Stimulated activated CD8-positive, alpha-beta memory T cell treated with anti-CD3 and anti-CD28 coated beads, Interleukin-7, amount 100 ng/mL, for 48 hours (primary cell): Measurements from ENCODE around the gene PAQR5.
"Not testable (repeated sequence)": the region's sequence is repeated elsewhere in the genome, so short reads cannot be mapped to it uniquely, and the experiment has no call there.

ENCODE experiments used
- DNase-seq, 2 donors: peaks; one replicate each; pipeline ENCODE4 v3.0.0-alpha.2; 2020; ENCODE audit warnings: low read depth in 1 of 2; ENCODE audit errors: extremely low read depth in 1 of 2

PAQR5 gene

GRCh38 chr15:69314736-69315135, 16.0 kb downstream of the PAQR5 start:
- DNase-seq, result no peak

- DNase-seq, result no peak
Observed at GRCh38 chr15:69315402-69316110, 16.8 kb downstream of the PAQR5 start.

GRCh38 chr15:69316291-69316690, 17.6 kb downstream of the PAQR5 start:
- DNase-seq, result no peak

GRCh38 chr15:69317392-69317841, 18.7 kb downstream of the PAQR5 start:
- no peak for DNase-seq

- DNase-seq, result no peak
Observed at GRCh38 chr15:69318033-69318432, 19.3 kb downstream of the PAQR5 start.

GRCh38 chr15:69319384-69320375, 21.0 kb downstream of the PAQR5 start:
- no peak for DNase-seq

GRCh38 chr15:69320977-69321554, 22.4 kb downstream of the PAQR5 start:
- DNase-seq, result no peak

- DNase-seq, result no peak
Observed at GRCh38 chr15:69323893-69324430, 25.2 kb downstream of the PAQR5 start.

- DNase-seq, result no peak
Observed at GRCh38 chr15:69324565-69324964, 25.9 kb downstream of the PAQR5 start.

GRCh38 chr15:69325456-69325971, 26.8 kb downstream of the PAQR5 start:
- no peak for DNase-seq

- no peak for DNase-seq
Observed at GRCh38 chr15:69328080-69328479, 29.4 kb downstream of the PAQR5 start.

GRCh38 chr15:69328739-69329138, 30.0 kb downstream of the PAQR5 start:
- DNase-seq, result no peak

- no peak for DNase-seq
Observed at GRCh38 chr15:69337138-69337537, 38.4 kb downstream of the PAQR5 start.

- DNase-seq, result no peak
Observed at GRCh38 chr15:69338535-69339213, 40.0 kb downstream of the PAQR5 start.

GRCh38 chr15:69339214-69339543, 40.5 kb downstream of the PAQR5 start:
- not testable (repeated sequence) for DNase-seq

GRCh38 chr15:69340243-69340900, 41.7 kb downstream of the PAQR5 start:
- no peak for DNase-seq

- no peak for DNase-seq
Observed at GRCh38 chr15:69341356-69341755, 42.6 kb downstream of the PAQR5 start.

- no peak for DNase-seq
Observed at GRCh38 chr15:69342460-69343076, 43.9 kb downstream of the PAQR5 start.

GRCh38 chr15:69343133-69343532, 44.4 kb downstream of the PAQR5 start:
- DNase-seq, result no peak

- no peak for DNase-seq
Observed at GRCh38 chr15:69344238-69344637, 45.5 kb downstream of the PAQR5 start.
